H1 (cell line): ENCODE results near the gene CTNNA3. TPM values are rescaled to one million over a fixed set of nuclear protein-coding genes. Genes with fewer than 3 reads are reported as not detected.

Source experiments
- CTCF ChIA-PET: fragments of 300-600 bp; sonication (Branson Sonifier 250); formaldehyde crosslinking; loops from one replicate; lab custom pipeline; 2021; ENCODE audit not compliant: partially characterized antibody; lab: Charles Lee
- POLR2A ChIA-PET: fragments of 300-600 bp; sonication (Branson Sonifier 250); formaldehyde crosslinking; loops from one replicate; lab custom pipeline; 2021; ENCODE audit warnings: inconsistent platforms; ENCODE audit not compliant: partially characterized antibody; lab: Charles Lee
- DNase-seq, 2 experiments: peaks; one replicate each; pipeline versions ENCODE4 v3.0.0 to v3.0.0-alpha.2; 2010 to 2022; ENCODE audit warnings: low spot score in 2 of 2, low read depth in 1 of 2, mixed read lengths in 1 of 2
- FAIRE-seq: peaks from 2 replicates; lab custom pipeline; 2011; peaks lifted over from hg19 to GRCh38; lab: Jason Lieb, UNC
- H2AFZ ChIP-seq: 2 replicates; pipeline ENCODE4 v1.8.1; 2012; ENCODE audit warnings: low read length, inconsistent platforms
- H2AK5ac ChIP-seq: 2 replicates; pipeline ENCODE4 v1.6.1; 2013; ENCODE audit warnings: low read depth, low read length
- H2BK120ac ChIP-seq: replicated peaks from 2 replicates; pipeline ENCODE3; 2013; ENCODE audit warnings: low read depth, low read length, inconsistent platforms
- H2BK12ac ChIP-seq: 2 replicates; pipeline ENCODE4 v1.6.1; 2013; ENCODE audit warnings: low read depth, low read length
- H2BK15ac ChIP-seq: 2 replicates; pipeline ENCODE4 v1.6.1; 2013; ENCODE audit warnings: low read length
- H2BK20ac ChIP-seq: 2 replicates; pipeline ENCODE4 v1.6.1; 2013; ENCODE audit warnings: low read length
- H2BK5ac ChIP-seq: 2 replicates; pipeline ENCODE4 v1.6.1; 2013; ENCODE audit warnings: low read depth, low read length
- H3K14ac ChIP-seq: 2 replicates; pipeline ENCODE4 v1.6.1; 2013; ENCODE audit warnings: inconsistent platforms; ENCODE audit not compliant: insufficient read length
- H3K18ac ChIP-seq: 2 replicates; pipeline ENCODE4 v1.6.1; 2013; ENCODE audit warnings: low read length; ENCODE audit errors: extremely low read depth
- H3K23ac ChIP-seq: 2 replicates; pipeline ENCODE4 v1.6.1; 2013; ENCODE audit warnings: inconsistent platforms; ENCODE audit not compliant: insufficient read length
- H3K23me2 ChIP-seq: 2 replicates; pipeline ENCODE4 v1.6.1; 2013; ENCODE audit warnings: low read depth, low read length
- H3K27ac ChIP-seq: 2 replicates; pipeline ENCODE4 v1.6.1; 2011; ENCODE audit warnings: low read depth, low read length, inconsistent platforms
- H3K27me3 ChIP-seq, 4 experiments: replicated peaks in 1 of 4; 1 replicate in 1 of 4; 2 replicates in 3 of 4; pipeline versions ENCODE4 v1.6.1 to v1.8.1; 2011 to 2013; ENCODE audit warnings: low read length in 3 of 4, mild to moderate bottlenecking in 3 of 4, inconsistent platforms in 2 of 4, mixed read lengths in 2 of 4, moderate library complexity in 1 of 4; ENCODE audit not compliant: control insufficient read depth in 3 of 4, insufficient read depth in 3 of 4; ENCODE audit errors: extremely low read depth in 1 of 4
- H3K36me3 ChIP-seq, 4 experiments: 2 replicates each; pipeline versions ENCODE4 v1.6.1 to v1.8.1; 2011 to 2013; ENCODE audit warnings: mild to moderate bottlenecking in 4 of 4, low read length in 3 of 4, moderate library complexity in 2 of 4, control low read depth in 1 of 4, inconsistent platforms in 1 of 4; ENCODE audit not compliant: insufficient read depth in 4 of 4, control insufficient read depth in 2 of 4
- H3K4ac ChIP-seq: replicated peaks from 2 replicates; pipeline ENCODE3; 2013; ENCODE audit warnings: low read length, low read depth, mixed read lengths, inconsistent platforms; ENCODE audit not compliant: insufficient read length
- H3K4me1 ChIP-seq, 4 experiments: replicated peaks in 1 of 4; 1 replicate in 1 of 4; 2 replicates in 3 of 4; pipeline versions ENCODE4 v1.6.1 to v1.8.1; 2011 to 2013; ENCODE audit warnings: low read length in 3 of 4, inconsistent platforms in 2 of 4, mixed read lengths in 1 of 4; ENCODE audit not compliant: insufficient read depth in 4 of 4, control insufficient read depth in 3 of 4
- H3K4me2 ChIP-seq, 2 experiments: 2 replicates each; pipeline versions ENCODE4 v1.6.1 to v1.8.1; 2011 to 2013; ENCODE audit warnings: low read depth in 2 of 2, low read length in 2 of 2, control low read depth in 1 of 2, inconsistent platforms in 1 of 2, mild to moderate bottlenecking in 1 of 2; ENCODE audit not compliant: insufficient read depth in 1 of 2
- H3K4me3 ChIP-seq, 4 experiments: fragments of 200-600, 300-600 bp in 1 of 4; sonication (generic), shearing (Covaris generic), sonication (Bioruptor Twin) in 1 of 4; 2 replicates each; pipeline versions ENCODE4 v1.5.1 to v1.8.1; 2011 to 2016; ENCODE audit warnings: low read length in 4 of 4, low read depth in 3 of 4, control low read depth in 2 of 4, inconsistent platforms in 2 of 4, mild to moderate bottlenecking in 2 of 4, mixed read lengths in 1 of 4, moderate library complexity in 1 of 4; ENCODE audit not compliant: insufficient read depth in 2 of 4; ENCODE audit errors: extremely low read depth in 1 of 4
- H3K56ac ChIP-seq: replicated peaks from 2 replicates; pipeline ENCODE3; 2013; ENCODE audit warnings: low read depth, mild to moderate bottlenecking, mixed read lengths, low read length, inconsistent platforms; ENCODE audit not compliant: insufficient read length
- H3K79me1 ChIP-seq: 2 replicates; pipeline ENCODE4 v1.6.1; 2013; ENCODE audit warnings: low read depth, low read length, control low read depth
- H3K79me2 ChIP-seq, 2 experiments: 2 replicates each; pipeline versions ENCODE4 v1.6.1 to v1.8.1; 2012 to 2013; ENCODE audit warnings: low read length in 2 of 2, mild to moderate bottlenecking in 2 of 2, inconsistent platforms in 1 of 2; ENCODE audit not compliant: insufficient read depth in 2 of 2, control insufficient read depth in 1 of 2
- H3K9ac ChIP-seq, 4 experiments: replicated peaks in 1 of 4; 1 replicate in 1 of 4; 2 replicates in 3 of 4; pipeline versions ENCODE4 v1.6.1 to v1.8.1; 2011 to 2013; ENCODE audit warnings: low read depth in 3 of 4, low read length in 3 of 4, control low read depth in 2 of 4, mild to moderate bottlenecking in 2 of 4, moderate library complexity in 2 of 4, inconsistent platforms in 1 of 4; ENCODE audit errors: extremely low read depth in 1 of 4
- H3K9me3 ChIP-seq, 2 experiments: 2 replicates each; pipeline versions ENCODE4 v1.6.1 to v1.8.1; 2012 to 2013; ENCODE audit warnings: mild to moderate bottlenecking in 2 of 2, moderate library complexity in 2 of 2, control low read depth in 1 of 2, inconsistent platforms in 1 of 2, low read depth in 1 of 2, low read length in 1 of 2, mixed read lengths in 1 of 2; ENCODE audit not compliant: insufficient read depth in 2 of 2
- H4K20me1 ChIP-seq, 2 experiments: replicated peaks in 1 of 2; 2 replicates each; pipeline versions ENCODE3 to v1.8.1; 2011 to 2013; ENCODE audit warnings: inconsistent platforms in 2 of 2, low read length in 2 of 2, mild to moderate bottlenecking in 1 of 2; ENCODE audit not compliant: insufficient read depth in 2 of 2, control insufficient read depth in 1 of 2
- H4K5ac ChIP-seq: 2 replicates; pipeline ENCODE4 v1.6.1; 2013; ENCODE audit warnings: low read length, low read depth, mixed read lengths, inconsistent platforms; ENCODE audit not compliant: insufficient read length
- H4K8ac ChIP-seq: 2 replicates; pipeline ENCODE4 v1.8.0; 2013; ENCODE audit warnings: mild to moderate bottlenecking, moderate library complexity, low read length, inconsistent platforms; ENCODE audit not compliant: insufficient read depth; ENCODE audit errors: extremely low read depth
- H4K91ac ChIP-seq: replicated peaks from 2 replicates; pipeline ENCODE3; 2013; ENCODE audit warnings: low read length, mixed read lengths, inconsistent platforms; ENCODE audit not compliant: insufficient read length
- ASH2L ChIP-seq: fragments of 200-600, 300-600 bp; sonication (generic); IDR thresholded peaks from one replicate; pipeline ENCODE4 v1.7.1; 2017; ENCODE audit warnings: low read length
- BACH1 ChIP-seq: IDR thresholded peaks from 2 replicates; pipeline ENCODE4 v1.6.1; 2012; ENCODE audit warnings: low read length, improper control_type of control experiment
- CEBPB ChIP-seq: IDR thresholded peaks from 2 replicates; pipeline ENCODE4 v1.6.1; 2012; ENCODE audit warnings: low read depth, low read length
- EGR1 ChIP-seq: IDR thresholded peaks from 2 replicates; pipeline ENCODE4 v1.6.1; 2011; ENCODE audit warnings: low read depth, low read length, borderline replicate concordance
- FOSL1 ChIP-seq: IDR thresholded peaks from 2 replicates; pipeline ENCODE4 v1.6.1; 2011; ENCODE audit warnings: mild to moderate bottlenecking, low read depth, low read length, moderate library complexity; ENCODE audit not compliant: insufficient read depth
- GTF2F1 ChIP-seq: IDR thresholded peaks from 2 replicates; pipeline ENCODE4 v1.6.1; 2012; ENCODE audit warnings: low read depth, low read length, improper control_type of control experiment, borderline replicate concordance
- POLR2AphosphoS5 ChIP-seq: IDR thresholded peaks from 2 replicates; pipeline ENCODE4 v1.6.1; 2011; ENCODE audit warnings: low read depth, low read length
- RFX5 ChIP-seq: IDR thresholded peaks from 2 replicates; pipeline ENCODE4 v1.6.1; 2011; ENCODE audit warnings: low read depth, low read length, improper control_type of control experiment, borderline replicate concordance
- RNF2 ChIP-seq: fragments of 200-900, 300-1000 bp; sonication (generic); IDR thresholded peaks from 2 replicates; pipeline ENCODE4 v1.7.1; 2016; ENCODE audit warnings: borderline replicate concordance, low read depth, mild to moderate bottlenecking, antibody characterized with exemption, low read length; ENCODE audit not compliant: poor library complexity, severe bottlenecking; ENCODE audit errors: missing control alignments
- SIN3A ChIP-seq, 2 experiments: IDR thresholded peaks in 1 of 2; conservative IDR thresholded peaks in 1 of 2; 2 replicates each; pipeline ENCODE4 v1.6.1; 2011 to 2012; ENCODE audit warnings: low read length in 2 of 2, improper control_type of control experiment in 1 of 2, low read depth in 1 of 2, mild to moderate bottlenecking in 1 of 2
- SRF ChIP-seq: IDR thresholded peaks from 2 replicates; pipeline ENCODE4 v1.6.1; 2011; ENCODE audit warnings: mild to moderate bottlenecking, low read depth, low read length, moderate library complexity
- TAF1 ChIP-seq: IDR thresholded peaks from 2 replicates; pipeline ENCODE4 v1.6.1; 2011; ENCODE audit warnings: mild to moderate bottlenecking, low read depth, low read length
- YY1 ChIP-seq: IDR thresholded peaks from 2 replicates; pipeline ENCODE4 v1.6.1; 2011; ENCODE audit warnings: low read depth, mild to moderate bottlenecking, low read length
- WGBS, 2 experiments: shearing (Covaris generic) in 1 of 2; methylation state at CpG; one replicate each; pipeline versions ENCODE4 v1.1.6 to v1.1.7; 2013 to 2015; ENCODE audit warnings: low lambda C conversion rate in 2 of 2, mixed read lengths in 2 of 2, inconsistent platforms in 1 of 2, low coverage in 1 of 2, missing lambda C conversion rate in 1 of 2; ENCODE audit not compliant: insufficient replicate concordance in 2 of 2, insufficient coverage in 1 of 2, insufficient read length in 1 of 2; ENCODE audit errors: extremely low coverage in 1 of 2, missing lambda C conversion rate in 1 of 2; 5-methylcytosine and 5-hydroxymethylcytosine counted together
- polyA plus RNA-seq, 7 experiments: library from polyadenylated mRNA; depleted of rRNA in 3 of 7; stranded (reverse) in 5 of 7; unstranded in 2 of 7; fragments of >200 nt in 5 of 7; fragments of 200-250 nt in 2 of 7; gene quantifications; 1 replicate in 5 of 7; 2 replicates in 1 of 7; 4 replicates in 1 of 7; pipeline versions ENCODE4 v1.2.1 to v1.2.3, GENCODE V29; 2011 to 2013; ENCODE audit warnings: missing spikeins in 2 of 7, mixed read lengths in 2 of 7
- total RNA-seq: library from RNA; stranded (reverse); fragmentation: NEBNext Ultra II Directional; extraction: Animal tissue kit (Norgen Biotek cat#: 25700); gene quantifications from 2 replicates; pipeline ENCODE4 v1.2.1, GENCODE V29; 2021
- TF ChIP-seq, protein P1 (sequence below): IDR thresholded peaks from 2 replicates; pipeline ENCODE4 v1.6.1; 2011; ENCODE audit warnings: low read depth, mild to moderate bottlenecking, low read length; ENCODE audit not compliant: insufficient read depth

Gene CTNNA3
- total and polyA plus RNA-seq, 2 of the 8 experiments (the other 6 are each of a cell fraction or from before 2014, with no cell fraction given), result 1.3 to 1.5 TPM

DNA sequence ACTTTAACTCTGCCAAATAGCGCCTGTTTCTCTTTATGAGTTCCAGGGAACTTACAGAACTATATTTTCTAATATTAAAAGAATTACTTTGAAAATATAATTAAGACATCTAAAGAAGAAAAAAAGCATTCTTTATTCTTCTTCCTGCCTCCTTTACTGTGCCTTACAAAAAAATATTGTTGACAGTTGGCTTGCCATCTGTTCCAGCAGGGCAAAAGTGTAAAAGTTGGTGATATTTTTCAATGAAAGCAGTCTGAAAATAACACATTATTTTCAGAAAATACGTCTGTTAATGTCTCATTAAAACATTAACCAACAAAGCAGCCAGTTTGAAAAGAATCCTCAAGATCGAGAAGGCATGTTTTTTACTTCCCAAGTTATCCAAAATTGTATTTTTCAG, 1802.3 kb downstream of the CTNNA3 start:
- Histone ChIP-seq H4K5ac (no peak overlapping the region), H4K20me1 (no peaks in the 10 kb centered on the region), H3K9ac (no peak overlapping the region), H3K36me3 (no peaks in the 10 kb centered on the region), H3K79me1 (no peaks in the 10 kb centered on the region), H3K27ac (no peak overlapping the region), H3K14ac (no peak overlapping the region), H3K23me2 (no peaks in the 10 kb centered on the region), H3K9me3 (no peaks in the 10 kb centered on the region), H2BK5ac (no peak overlapping the region), H2AFZ (no peak overlapping the region), H3K27me3 (no peaks in the 10 kb centered on the region), H3K4ac (no peak overlapping the region), H2BK12ac (no peak overlapping the region), H3K4me2 (no peak overlapping the region), H2AK5ac (no peak overlapping the region), H4K91ac (no peak overlapping the region), H4K8ac (no peak overlapping the region), H3K4me3 (no peak overlapping the region), H2BK15ac (no peak overlapping the region), H2BK20ac (no peak overlapping the region), H2BK120ac (no peak overlapping the region), H3K23ac (no peak overlapping the region), H3K4me1 (no peaks in the 10 kb centered on the region), H3K56ac (no peak overlapping the region), H3K79me2 (no peaks in the 10 kb centered on the region), H3K18ac (no peak overlapping the region)
- DNase-seq, result no peak
- 90% methylated on average over 3 of the region's 3 CpGs; no CpG with 5 or more reads in 1 of the 2 experiments for WGBS, 2 experiments
- CTCF ChIA-PET, result no interaction called here
- no peak for FAIRE-seq
- POLR2A ChIA-PET, result no interaction called here
- TF ChIP-seq CEBPB (no peak), EGR1 (no peak), POLR2AphosphoS5 (no peak), YY1 (no peak), ASH2L (no peak), SIN3A (conservative IDR thresholded peaks at IDR 0.05 in 1 of 2, IDR thresholded peaks at IDR 0.05 in 1 of 2; ENCODE audit: low read depth in 1 of 2, low read length in 2 of 2) (no peak), RNF2 (no peak), FOSL1 (no peak), GTF2F1 (no peak), TAF1 (no peak), RFX5 (no peak), SRF (no peak), BACH1 (no peak)
- TF ChIP-seq, protein P1, sequence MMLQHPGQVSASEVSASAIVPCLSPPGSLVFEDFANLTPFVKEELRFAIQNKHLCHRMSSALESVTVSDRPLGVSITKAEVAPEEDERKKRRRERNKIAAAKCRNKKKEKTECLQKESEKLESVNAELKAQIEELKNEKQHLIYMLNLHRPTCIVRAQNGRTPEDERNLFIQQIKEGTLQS, result no peak
